Endothelial cell (in vitro differentiated cells): ENCODE data around the gene SNX22. TPM values are rescaled to one million over a fixed set of nuclear protein-coding genes. Genes with fewer than 3 reads are reported as not detected.

ENCODE experiments used
- DNase-seq: peaks from one replicate; pipeline ENCODE4 v3.0.0; 2021; ENCODE audit warnings: low spot score
- H3K27ac Mint-ChIP-seq: one replicate; pipeline ENCODE4 v1.8.0; 2021; ENCODE audit warnings: mixed read lengths, inconsistent platforms; ENCODE audit not compliant: unreplicated experiment
- H3K27me3 Mint-ChIP-seq: one replicate; pipeline ENCODE4 v1.8.0; 2021; ENCODE audit warnings: mild to moderate bottlenecking, moderate library complexity, mixed read lengths, inconsistent platforms; ENCODE audit not compliant: unreplicated experiment
- H3K36me3 Mint-ChIP-seq: one replicate; pipeline ENCODE4 v1.8.0; 2021; ENCODE audit warnings: mild to moderate bottlenecking, low read depth, mixed read lengths, inconsistent platforms; ENCODE audit not compliant: unreplicated experiment
- H3K4me1 Mint-ChIP-seq: one replicate; pipeline ENCODE4 v1.8.0; 2021; ENCODE audit warnings: mild to moderate bottlenecking, mixed read lengths, inconsistent platforms; ENCODE audit not compliant: unreplicated experiment
- H3K4me3 Mint-ChIP-seq: one replicate; pipeline ENCODE4 v1.8.0; 2021; ENCODE audit warnings: mild to moderate bottlenecking, mixed read lengths, inconsistent platforms; ENCODE audit not compliant: unreplicated experiment
- H3K9me3 Mint-ChIP-seq: one replicate; pipeline ENCODE4 v1.8.0; 2021; ENCODE audit warnings: mixed read lengths, inconsistent platforms; ENCODE audit not compliant: unreplicated experiment
- total RNA-seq: library from RNA; stranded (reverse); fragmentation: NEBNext Ultra II Directional; extraction: Animal tissue kit (Norgen Biotek cat#: 25700); gene quantifications from one replicate; pipeline ENCODE4 v1.2.1, GENCODE V29; 2021; ENCODE audit not compliant: unreplicated experiment
- TF ChIP-seq, protein P1 (sequence below): fragments of 200-600 bp; sonication (generic); IDR thresholded peaks from one replicate; pipeline ENCODE4 v1.5.0; 2021; ENCODE audit warnings: antibody characterized with exemption; ENCODE audit not compliant: unreplicated experiment

SNX22 gene
- total RNA-seq, 1 donor from 2014 or later = 0.41 TPM

DNA sequence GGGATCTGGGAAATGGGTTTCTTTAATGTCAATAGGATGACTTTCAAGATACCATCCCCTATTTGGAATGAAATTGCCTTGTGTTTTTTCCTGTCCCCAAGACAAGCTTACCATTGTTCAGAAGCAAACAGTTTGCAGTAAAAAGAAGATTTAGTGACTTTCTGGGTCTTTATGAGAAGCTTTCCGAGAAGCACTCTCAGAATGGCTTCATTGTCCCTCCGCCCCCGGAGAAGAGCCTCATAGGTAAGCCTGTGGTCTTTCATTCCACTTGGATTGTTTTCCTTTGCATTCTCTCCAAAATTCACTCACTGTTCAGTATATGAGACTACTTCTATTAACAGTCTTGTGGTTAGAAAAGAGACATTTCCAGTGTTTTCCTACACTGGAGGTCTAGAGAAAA lies 25.6 kb upstream of the SNX22 start:
- no peak overlapping the region for H3K27ac Mint-ChIP-seq
- H3K4me3 Mint-ChIP-seq = peak overlapping the region; percentile 68
- TF ChIP-seq, protein P1, sequence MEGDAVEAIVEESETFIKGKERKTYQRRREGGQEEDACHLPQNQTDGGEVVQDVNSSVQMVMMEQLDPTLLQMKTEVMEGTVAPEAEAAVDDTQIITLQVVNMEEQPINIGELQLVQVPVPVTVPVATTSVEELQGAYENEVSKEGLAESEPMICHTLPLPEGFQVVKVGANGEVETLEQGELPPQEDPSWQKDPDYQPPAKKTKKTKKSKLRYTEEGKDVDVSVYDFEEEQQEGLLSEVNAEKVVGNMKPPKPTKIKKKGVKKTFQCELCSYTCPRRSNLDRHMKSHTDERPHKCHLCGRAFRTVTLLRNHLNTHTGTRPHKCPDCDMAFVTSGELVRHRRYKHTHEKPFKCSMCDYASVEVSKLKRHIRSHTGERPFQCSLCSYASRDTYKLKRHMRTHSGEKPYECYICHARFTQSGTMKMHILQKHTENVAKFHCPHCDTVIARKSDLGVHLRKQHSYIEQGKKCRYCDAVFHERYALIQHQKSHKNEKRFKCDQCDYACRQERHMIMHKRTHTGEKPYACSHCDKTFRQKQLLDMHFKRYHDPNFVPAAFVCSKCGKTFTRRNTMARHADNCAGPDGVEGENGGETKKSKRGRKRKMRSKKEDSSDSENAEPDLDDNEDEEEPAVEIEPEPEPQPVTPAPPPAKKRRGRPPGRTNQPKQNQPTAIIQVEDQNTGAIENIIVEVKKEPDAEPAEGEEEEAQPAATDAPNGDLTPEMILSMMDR = no peak
- peaks cover 38% of the 10 kb centered on the region for H3K36me3 Mint-ChIP-seq
- no peaks in the 10 kb centered on the region for H3K4me1 Mint-ChIP-seq
- no peak for DNase-seq
- no peaks in the 10 kb centered on the region for H3K9me3 Mint-ChIP-seq
- peaks cover 2% of the 10 kb centered on the region for H3K27me3 Mint-ChIP-seq

GRCh38 chr15:64127521-64128270 lies 23.8 kb upstream of the SNX22 start:
- Mint-ChIP-seq H3K4me3 (no peak overlapping the region), H3K27ac (no peak overlapping the region), H3K4me1 (peaks cover 3% of the 10 kb centered on the region), H3K27me3 (peaks cover 4% of the 10 kb centered on the region), H3K36me3 (peaks cover 47% of the 10 kb centered on the region), H3K9me3 (no peaks in the 10 kb centered on the region)
- TF ChIP-seq, protein P1 = no peak
- no peak for DNase-seq

- Mint-ChIP-seq H3K27ac (no peak overlapping the region), H3K4me1 (peaks cover 7% of the 10 kb centered on the region), H3K36me3 (peaks cover 56% of the 10 kb centered on the region), H3K9me3 (no peaks in the 10 kb centered on the region), H3K27me3 (peaks cover 5% of the 10 kb centered on the region), H3K4me3 (peak overlapping the region; percentile 9)
- DNase-seq = no peak
- TF ChIP-seq, protein P1 = no peak
Observed at GRCh38 chr15:64130159-64130558, 21.4 kb upstream of the SNX22 start.

DNA sequence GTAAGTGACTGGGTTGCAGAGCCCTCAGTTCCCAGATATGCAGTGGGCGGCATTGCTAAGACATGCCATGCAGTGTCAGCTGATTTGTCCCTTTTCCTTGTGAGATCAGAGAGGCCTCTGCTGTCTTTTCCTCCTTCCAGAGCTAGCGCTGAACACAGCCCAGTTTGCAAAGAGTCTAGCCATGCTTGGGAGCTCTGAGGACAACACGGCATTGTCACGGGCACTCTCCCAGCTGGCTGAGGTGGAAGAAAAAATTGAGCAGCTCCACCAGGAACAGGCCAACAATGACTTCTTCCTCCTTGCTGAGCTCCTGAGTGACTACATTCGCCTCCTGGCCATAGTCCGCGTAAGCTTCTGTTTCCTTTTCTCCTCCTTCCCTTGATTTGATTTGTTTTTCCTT lies 20.0 kb upstream of the SNX22 start:
- H3K27ac Mint-ChIP-seq = no peak overlapping the region

DNA sequence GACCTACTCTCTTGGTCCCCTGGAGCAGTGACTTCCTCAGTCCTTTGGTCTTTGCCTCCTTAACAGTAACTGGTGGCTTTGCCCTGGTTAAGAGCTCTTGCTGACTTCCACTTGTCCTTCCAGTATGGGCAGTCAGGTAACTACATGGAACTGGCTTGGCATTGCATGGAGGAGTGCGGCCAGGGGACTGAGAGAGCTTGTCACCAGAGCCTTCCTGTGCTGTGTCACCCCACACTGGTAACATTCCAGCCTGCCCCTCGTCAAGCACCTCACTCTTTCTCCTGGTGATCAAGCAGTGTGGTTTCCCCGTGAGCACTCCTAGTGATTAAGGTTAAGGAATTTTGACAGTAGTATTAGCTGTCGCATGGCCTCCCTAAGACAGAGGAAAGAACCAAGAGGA lies 19.3 kb upstream of the SNX22 start:
- Mint-ChIP-seq H3K9me3 (no peaks in the 10 kb centered on the region), H3K4me1 (peaks cover 7% of the 10 kb centered on the region), H3K36me3 (peaks cover 59% of the 10 kb centered on the region), H3K27ac (no peak overlapping the region), H3K4me3 (no peak overlapping the region), H3K27me3 (peaks cover 6% of the 10 kb centered on the region)
- TF ChIP-seq, protein P1 = no peak
- no peak for DNase-seq

More for the DNA sequence above, 20.0 kb upstream of the SNX22 start:
- TF ChIP-seq, protein P1 = no peak
- Mint-ChIP-seq H3K4me3 (peak overlapping the region; percentile 52), H3K4me1 (peaks cover 7% of the 10 kb centered on the region), H3K9me3 (no peaks in the 10 kb centered on the region), H3K27me3 (peaks cover 6% of the 10 kb centered on the region), H3K36me3 (peaks cover 52% of the 10 kb centered on the region)
- no peak for DNase-seq
